ENCODE measurements around the gene FKBP11.

DNA sequence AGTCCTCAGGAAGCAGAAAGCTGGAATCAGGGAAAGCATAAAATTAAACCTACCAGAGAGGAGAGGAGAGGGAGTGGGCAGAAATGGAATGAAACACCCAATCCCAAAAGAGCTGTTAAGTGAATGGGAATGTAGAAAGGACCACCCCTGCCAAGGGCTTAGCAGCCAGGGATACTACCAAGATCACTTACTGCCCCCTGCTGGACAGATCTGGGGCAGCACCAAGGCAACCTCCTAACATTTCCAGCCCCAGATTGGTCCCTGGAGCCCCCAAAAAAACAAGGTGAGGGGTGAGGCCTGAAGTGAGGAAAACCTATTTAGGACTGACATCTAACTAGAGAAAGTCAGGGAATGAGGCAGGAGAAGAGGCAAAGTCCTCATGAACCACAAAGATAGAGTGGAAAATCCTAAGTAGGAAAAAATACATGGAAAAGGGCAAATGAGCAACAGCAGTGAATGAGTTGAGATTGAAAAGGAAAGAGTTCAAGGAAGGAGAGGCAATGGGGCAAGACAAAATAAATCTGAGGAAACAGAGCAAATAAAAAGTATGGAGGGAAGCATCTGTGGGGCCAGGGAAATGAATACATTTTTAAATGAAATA, 11.2 kb upstream of the FKBP11 start:
- peak in 5 of 7 experiments; percentile 58 to 92 (median 78) for TF ChIP-seq CTCF (IDR thresholded peaks at IDR 0.05)
- TF ChIP-seq EP300 (IDR thresholded peaks at IDR 0.05) = no peak
